Natural killer cell (primary cell): ENCODE results near the gene SNX9. TPM values are rescaled to one million over a fixed set of nuclear protein-coding genes. Genes with fewer than 3 reads are reported as not detected.

Experiments
- ATAC-seq, 3 donors: fragments of 150-1000 bp in 2 of 3; fragments of 200-7000 bp in 1 of 3; cut with Tn5 transposase; 1 replicate in 1 of 3; 2 replicates in 2 of 3; pipeline ENCODE4 v1.10.0; 2021; ENCODE audit warnings: mild to moderate bottlenecking in 2 of 3, moderate library complexity in 2 of 3
- DNase-seq, 2 donors: peaks; one replicate each; pipeline versions ENCODE4 v3.0.0 to v3.0.0-alpha.2; 2013 to 2021; ENCODE audit warnings: mixed read lengths in 1 of 2
- H3K27ac ChIP-seq: one replicate; pipeline ENCODE4 v1.5.1; 2013; ENCODE audit warnings: mild to moderate bottlenecking, low read length
- H3K27me3 ChIP-seq: one replicate; pipeline ENCODE4 v1.6.1; 2013; ENCODE audit warnings: low read length; ENCODE audit not compliant: control insufficient read depth, insufficient read depth
- H3K36me3 ChIP-seq: one replicate; pipeline ENCODE4 v1.6.1; 2013; ENCODE audit warnings: low read length; ENCODE audit not compliant: control insufficient read depth, insufficient read depth
- H3K4me1 ChIP-seq: one replicate; pipeline ENCODE4 v1.6.1; 2013; ENCODE audit warnings: low read length; ENCODE audit not compliant: control insufficient read depth, insufficient read depth
- H3K4me3 ChIP-seq: one replicate; pipeline ENCODE4 v1.5.1; 2013; ENCODE audit warnings: low read length
- H3K9me3 ChIP-seq: one replicate; pipeline ENCODE4 v1.6.1; 2013; ENCODE audit warnings: low read length; ENCODE audit not compliant: control insufficient read depth, insufficient read depth
- H3K27ac Mint-ChIP-seq, 2 donors: one replicate each; pipeline ENCODE4 v1.8.0; 2022; ENCODE audit warnings: mild to moderate bottlenecking in 2 of 2, mixed read lengths in 2 of 2, moderate library complexity in 1 of 2
- H3K27me3 Mint-ChIP-seq, 2 donors: one replicate each; pipeline ENCODE4 v1.8.0; 2022; ENCODE audit warnings: low read depth in 2 of 2, mixed read lengths in 2 of 2
- H3K36me3 Mint-ChIP-seq: one replicate; pipeline ENCODE4 v1.8.0; 2022; ENCODE audit warnings: mixed read lengths
- H3K4me1 Mint-ChIP-seq, 2 donors: one replicate each; pipeline ENCODE4 v1.8.0; 2022; ENCODE audit warnings: mixed read lengths in 2 of 2
- H3K4me3 Mint-ChIP-seq: one replicate; pipeline ENCODE4 v1.8.0; 2022; ENCODE audit warnings: mild to moderate bottlenecking, moderate library complexity, mixed read lengths
- H3K9me3 Mint-ChIP-seq, 2 donors: one replicate each; pipeline ENCODE4 v1.8.0; 2022; ENCODE audit warnings: mixed read lengths in 2 of 2
- WGBS: methylation state at CpG from one replicate; pipeline ENCODE4 v1.1.7; 2013; ENCODE audit warnings: missing lambda C conversion rate; ENCODE audit not compliant: insufficient coverage; 5-methylcytosine and 5-hydroxymethylcytosine counted together
- intact Hi-C: fragments of 100-400 bp; cut with micrococcal nuclease; formaldehyde crosslinking; loops from one replicate; pipeline ENCODE4 v1.14.2; 2022
- total RNA-seq, 4 donors: library from RNA; stranded (reverse); fragments of 120-200 nt in 1 of 4; gene quantifications; one replicate each; pipeline versions ENCODE4 v1.2.3 to v1.2.4, GENCODE V29; 2013 to 2022
- TF ChIP-seq, protein P1 (sequence below): fragments of 200-600 bp; IDR thresholded peaks from one replicate; pipeline ENCODE4 v1.8.0; 2022; ENCODE audit warnings: antibody characterized with exemption

SNX9 gene
- total RNA-seq, 3 donors from 2014 or later (not counting 1 experiment from before 2014, with no cell fraction given), result 6.0 to 9.7 (median 7.3) TPM

DNA sequence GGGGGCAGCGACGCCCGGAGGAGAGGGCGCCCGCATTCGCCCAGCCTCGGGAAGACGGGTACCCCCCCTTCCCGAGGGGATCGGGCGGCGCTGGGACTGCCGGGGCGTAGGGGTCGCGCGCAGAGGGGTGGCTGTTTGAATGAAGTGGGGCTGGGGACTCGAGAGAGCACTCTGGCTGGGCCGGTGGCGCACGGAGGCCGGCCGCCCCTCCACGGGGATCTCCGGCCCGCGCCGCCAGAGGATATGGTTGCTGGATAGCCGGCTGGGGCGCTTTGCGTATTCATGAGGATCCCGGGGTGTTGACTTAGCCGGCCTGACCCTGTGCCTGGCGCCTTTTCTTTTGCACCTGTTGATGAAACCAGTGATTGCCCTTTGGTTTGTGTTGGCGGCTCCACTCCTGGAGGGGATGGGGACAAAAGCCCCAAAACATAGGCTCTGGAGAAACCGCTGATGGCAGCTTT lies 159.1 kb downstream of the SNX9 start:
- Histone ChIP-seq H3K4me3 (peak overlapping the region; percentile 63), H3K9me3 (no peaks in the 10 kb centered on the region), H3K4me1 (peaks cover 40% of the 10 kb centered on the region), H3K36me3 (no peaks in the 10 kb centered on the region), H3K27ac (no peak overlapping the region), H3K27me3 (no peaks in the 10 kb centered on the region)
- Mint-ChIP-seq H3K27me3 (no peaks in the 10 kb centered on the region), H3K27ac (peak overlapping the region; percentile 64 to 77), H3K9me3 (no peaks in the 10 kb centered on the region), H3K4me3 (peak overlapping the region; percentile 81), H3K36me3 (no peaks in the 10 kb centered on the region), H3K4me1 (peaks cover 48 to 49% of the 10 kb centered on the region in 2 donors)
- WGBS, result 1% methylated on average over 36 of the region's 36 CpGs
- ATAC-seq, result peak; percentile 17 to 38 (median 35)
- intact Hi-C loops, result no loop called here
- peak; percentile 47 to 52 for DNase-seq
- TF ChIP-seq, protein P1, sequence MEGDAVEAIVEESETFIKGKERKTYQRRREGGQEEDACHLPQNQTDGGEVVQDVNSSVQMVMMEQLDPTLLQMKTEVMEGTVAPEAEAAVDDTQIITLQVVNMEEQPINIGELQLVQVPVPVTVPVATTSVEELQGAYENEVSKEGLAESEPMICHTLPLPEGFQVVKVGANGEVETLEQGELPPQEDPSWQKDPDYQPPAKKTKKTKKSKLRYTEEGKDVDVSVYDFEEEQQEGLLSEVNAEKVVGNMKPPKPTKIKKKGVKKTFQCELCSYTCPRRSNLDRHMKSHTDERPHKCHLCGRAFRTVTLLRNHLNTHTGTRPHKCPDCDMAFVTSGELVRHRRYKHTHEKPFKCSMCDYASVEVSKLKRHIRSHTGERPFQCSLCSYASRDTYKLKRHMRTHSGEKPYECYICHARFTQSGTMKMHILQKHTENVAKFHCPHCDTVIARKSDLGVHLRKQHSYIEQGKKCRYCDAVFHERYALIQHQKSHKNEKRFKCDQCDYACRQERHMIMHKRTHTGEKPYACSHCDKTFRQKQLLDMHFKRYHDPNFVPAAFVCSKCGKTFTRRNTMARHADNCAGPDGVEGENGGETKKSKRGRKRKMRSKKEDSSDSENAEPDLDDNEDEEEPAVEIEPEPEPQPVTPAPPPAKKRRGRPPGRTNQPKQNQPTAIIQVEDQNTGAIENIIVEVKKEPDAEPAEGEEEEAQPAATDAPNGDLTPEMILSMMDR, result no peak

DNA sequence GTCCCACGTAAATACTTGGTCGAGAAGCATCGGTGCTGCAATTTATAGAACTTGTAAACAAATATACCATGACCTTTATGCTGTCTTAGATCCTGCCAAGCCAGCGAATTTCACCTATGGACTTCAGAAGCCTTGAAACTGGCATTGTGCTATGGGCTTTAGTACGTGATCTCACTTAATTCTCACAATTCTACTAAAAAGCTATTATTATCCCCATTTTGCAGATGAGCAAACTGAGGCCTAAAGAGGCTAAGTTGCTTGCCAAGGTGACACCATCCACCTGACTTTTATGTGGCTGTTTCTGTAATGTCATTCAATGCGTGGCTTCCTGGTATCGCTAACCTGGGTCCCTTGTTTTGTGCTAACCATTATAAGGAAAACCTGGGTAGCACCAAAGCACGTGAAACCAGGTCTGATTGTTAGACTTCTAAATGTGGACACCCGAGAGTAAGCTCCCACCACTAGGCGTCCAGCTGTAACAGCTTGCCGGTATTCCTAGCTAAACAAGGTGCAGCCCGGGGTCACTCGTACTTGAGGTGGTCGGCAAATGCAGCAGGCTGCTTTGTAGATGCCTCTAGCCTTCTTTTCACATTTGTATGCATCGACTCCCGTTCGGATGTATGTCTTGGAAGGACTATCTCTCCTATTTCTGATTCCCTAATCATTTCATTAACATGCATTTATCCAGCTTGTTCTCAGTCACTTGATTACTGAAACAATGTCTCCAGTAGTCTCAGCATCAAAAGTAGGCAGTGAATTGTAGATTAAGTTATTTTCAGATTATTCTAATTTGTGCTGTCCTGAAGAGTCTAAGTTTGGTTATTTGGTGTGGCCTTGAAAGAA lies 159.7 kb downstream of the SNX9 start:
- 67% methylated on average over 17 of the region's 17 CpGs for WGBS

DNA sequence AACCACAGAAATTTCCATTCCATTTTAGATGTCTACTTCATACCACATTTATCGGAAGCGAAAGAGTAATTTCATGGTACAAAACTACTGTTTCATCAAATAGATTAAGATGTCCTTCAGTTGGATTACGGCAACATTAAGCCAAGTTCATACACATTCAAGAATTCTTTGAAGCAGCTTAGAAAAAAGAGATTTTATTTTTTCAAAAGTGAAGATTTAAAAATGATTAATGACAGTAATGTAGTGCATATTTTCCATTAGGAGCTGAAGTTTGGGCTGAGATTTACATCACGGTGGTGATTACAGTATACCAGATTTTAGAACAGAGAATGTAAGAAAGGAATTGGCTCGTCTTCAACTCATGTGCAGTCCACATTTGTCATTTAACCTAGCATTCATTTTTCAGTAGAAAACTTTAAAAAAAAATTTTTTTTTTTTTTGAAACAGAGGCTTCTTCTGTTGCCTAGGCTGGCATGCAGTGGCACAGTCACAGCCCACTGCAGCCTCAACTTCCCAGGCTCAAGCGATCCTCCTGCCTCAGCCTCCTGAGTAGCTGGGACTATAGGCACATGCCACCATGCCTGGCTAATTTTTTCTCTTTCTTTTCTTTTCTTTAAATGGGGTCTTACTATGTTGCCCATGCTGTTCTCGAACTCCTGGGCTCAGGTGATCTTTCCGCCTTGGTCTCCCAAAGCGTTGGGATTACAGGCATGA lies 160.5 kb downstream of the SNX9 start:
- intact Hi-C loops, result no loop called here
- no peak overlapping the region for H3K4me3 ChIP-seq

More for the DNA sequence above, 159.7 kb downstream of the SNX9 start:
- Mint-ChIP-seq H3K4me1 (peaks cover 48 to 49% of the 10 kb centered on the region in 2 donors), H3K4me3 (peak overlapping the region; percentile 81), H3K27me3 (no peaks in the 10 kb centered on the region), H3K9me3 (no peaks in the 10 kb centered on the region), H3K27ac (peak overlapping the region; percentile 64 to 77), H3K36me3 (no peaks in the 10 kb centered on the region)
- no peaks in the 10 kb centered on the region for H3K27me3 ChIP-seq
- no peaks in the 10 kb centered on the region for H3K36me3 ChIP-seq
- H3K4me3 ChIP-seq, result peak overlapping the region; percentile 63
- no peaks in the 10 kb centered on the region for H3K9me3 ChIP-seq
- TF ChIP-seq, protein P1, result no peak
- intact Hi-C loops, result no loop called here
- DNase-seq (peak in 1 of 2 donors; percentile 30), ATAC-seq (no peak)
- no peak overlapping the region for H3K27ac ChIP-seq
- H3K4me1 ChIP-seq, result peaks cover 40% of the 10 kb centered on the region

More for the DNA sequence above, 160.5 kb downstream of the SNX9 start:
- ATAC-seq (no peak), DNase-seq (peak in 1 of 2 donors; percentile 23)
- no peaks in the 10 kb centered on the region for H3K9me3 Mint-ChIP-seq
- Histone ChIP-seq H3K4me1 (peaks cover 45% of the 10 kb centered on the region), H3K9me3 (no peaks in the 10 kb centered on the region), H3K27me3 (no peaks in the 10 kb centered on the region), H3K27ac (no peak overlapping the region), H3K36me3 (no peaks in the 10 kb centered on the region)
- H3K4me3 Mint-ChIP-seq, result peak overlapping the region; percentile 81
- no peaks in the 10 kb centered on the region for H3K27me3 Mint-ChIP-seq
- TF ChIP-seq, protein P1, result no peak
- H3K4me1 Mint-ChIP-seq, result peaks cover 56 to 57% of the 10 kb centered on the region in 2 donors
- H3K27ac Mint-ChIP-seq, result peak overlapping the region; percentile 64 to 77
- 79% methylated on average over 9 of the region's 9 CpGs for WGBS
- H3K36me3 Mint-ChIP-seq, result no peaks in the 10 kb centered on the region
